BLaER1 treated with 17β-estradiol and CSF1 and Interleukin-3, amounts not matched to agents 10 nM and 100 nM (cell line): ENCODE results near the gene CDK17.
"Not testable (repeated sequence)": the region's sequence is repeated elsewhere in the genome, so short reads cannot be mapped to it uniquely, and the experiment has no call there.

ENCODE experiments used
- H3K27ac ChIP-seq, 11 experiments: shearing (Covaris generic); formaldehyde crosslinking; 2 replicates each; pipeline ENCODE4 v1.8.1; 2022
- H3K27me3 ChIP-seq, 11 experiments: shearing (Covaris generic); formaldehyde crosslinking; 2 replicates each; pipeline ENCODE4 v1.8.1; 2022
- H3K36me3 ChIP-seq, 11 experiments: shearing (Covaris generic); formaldehyde crosslinking; 2 replicates each; pipeline ENCODE4 v1.8.1; 2022
- H3K4me1 ChIP-seq, 10 experiments: shearing (Covaris generic); formaldehyde crosslinking; 2 replicates each; pipeline ENCODE4 v1.8.1; 2022
- H3K4me2 ChIP-seq, 11 experiments: shearing (Covaris generic); formaldehyde crosslinking; 2 replicates each; pipeline ENCODE4 v1.8.1; 2022
- H3K4me3 ChIP-seq, 10 experiments: shearing (Covaris generic); formaldehyde crosslinking; 2 replicates each; pipeline ENCODE4 v1.8.1; 2022
- H3K9ac ChIP-seq, 11 experiments: shearing (Covaris generic); formaldehyde crosslinking; 2 replicates each; pipeline ENCODE4 v1.8.1; 2022
- H3K9me3 ChIP-seq, 11 experiments: shearing (Covaris generic); formaldehyde crosslinking; replicated peaks in 1 of 11; 2 replicates each; pipeline ENCODE4 v1.8.1; 2022
- H4K20me1 ChIP-seq, 11 experiments: shearing (Covaris generic); formaldehyde crosslinking; 2 replicates each; pipeline ENCODE4 v1.8.1; 2022
- Cebpa-rat ChIP-seq, 11 experiments: shearing (Covaris generic); IDR thresholded peaks; 2 replicates each; pipeline ENCODE4 v1.8.1; 2022

CDK17 gene

GRCh38 chr12:96436366-96437170 is 36.3 kb upstream of the CDK17 start:
- Histone ChIP-seq H3K9ac (no peak overlapping the region), H4K20me1 (no peaks in the 10 kb centered on the region), H3K9me3 (peaks cover 0 to 5% (median 0%) of the 10 kb centered on the region in 11 experiments; a peak in 2 of 22 replicates), H3K27me3 (no peaks in the 10 kb centered on the region), H3K4me3 (no peak overlapping the region), H3K27ac (no peak overlapping the region; a peak in 1 of 22 replicates), H3K4me1 (peaks cover 22 to 41% (median 30%) of the 10 kb centered on the region in 10 experiments), H3K4me2 (no peak overlapping the region; a peak in 1 of 22 replicates), H3K36me3 (no peaks in the 10 kb centered on the region)
- TF ChIP-seq Cebpa-rat (IDR thresholded peaks at IDR 0.05), result no peak

GRCh38 chr12:96434107-96434506 is 33.9 kb upstream of the CDK17 start:
- Histone ChIP-seq H3K4me3 (no peak overlapping the region), H3K27ac (peak overlapping the region in 3 of 11 experiments; percentile 29 to 53 (median 31); a peak in 4 of 22 replicates), H4K20me1 (no peaks in the 10 kb centered on the region), H3K27me3 (no peaks in the 10 kb centered on the region), H3K36me3 (no peaks in the 10 kb centered on the region), H3K4me2 (peak overlapping the region; percentile 28 to 63 (median 53)), H3K4me1 (peaks cover 22 to 41% (median 30%) of the 10 kb centered on the region in 10 experiments), H3K9ac (no peak overlapping the region), H3K9me3 (no peaks in the 10 kb centered on the region)
- TF ChIP-seq Cebpa-rat (IDR thresholded peaks at IDR 0.05), result no peak

- H4K20me1 ChIP-seq, H3K36me3 ChIP-seq, H3K9ac ChIP-seq, H3K27ac ChIP-seq, H3K9me3 ChIP-seq, H3K4me3 ChIP-seq, H3K27me3 ChIP-seq, H3K4me2 ChIP-seq: not testable (repeated sequence)
- H3K4me1 ChIP-seq, result peaks cover 13 to 34% (median 21%) of the 10 kb centered on the region in 10 experiments
These were observed 32.5 kb upstream of the CDK17 start for GRCh38 chr12:96432496-96433321.

- Histone ChIP-seq H3K4me3 (no peak overlapping the region), H3K36me3 (no peaks in the 10 kb centered on the region), H3K27ac (no peak overlapping the region), H3K9ac (no peak overlapping the region), H3K27me3 (no peaks in the 10 kb centered on the region), H3K4me1 (peaks cover 10 to 39% (median 25%) of the 10 kb centered on the region in 10 experiments), H4K20me1 (no peaks in the 10 kb centered on the region), H3K4me2 (no peak overlapping the region), H3K9me3 (no peaks in the 10 kb centered on the region)
- no peak for TF ChIP-seq Cebpa-rat (IDR thresholded peaks at IDR 0.05)
These were observed 30.8 kb upstream of the CDK17 start for GRCh38 chr12:96431067-96431466.

DNA sequence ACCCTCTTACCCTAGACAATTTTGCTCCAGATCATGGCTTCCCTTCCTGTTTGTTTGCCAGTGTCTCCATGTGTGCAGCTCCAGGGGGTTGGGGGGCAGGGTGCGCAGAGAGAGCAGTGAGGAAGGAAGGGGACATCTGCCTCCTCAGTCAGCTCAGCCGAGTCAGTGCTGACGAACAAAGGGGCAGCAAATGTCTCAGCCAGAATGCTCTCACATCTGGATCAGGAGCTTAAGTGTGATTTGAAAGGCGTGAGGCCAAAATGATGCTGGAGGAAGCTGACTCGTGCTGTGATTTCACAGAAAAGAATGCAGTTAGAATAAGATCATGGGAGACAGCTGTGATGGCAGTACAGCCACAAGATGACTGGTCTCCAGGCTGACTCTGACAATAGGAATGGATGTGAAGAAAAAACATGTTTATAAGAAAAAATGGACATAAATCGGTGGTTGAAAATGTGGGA is 27.1 kb upstream of the CDK17 start:
- Histone ChIP-seq H3K27me3 (no peaks in the 10 kb centered on the region), H3K36me3 (no peaks in the 10 kb centered on the region), H3K27ac (peak overlapping the region in 7 of 11 experiments; percentile 40 to 80 (median 71); a peak in 14 of 22 replicates), H3K4me1 (peaks cover 0 to 36% (median 12%) of the 10 kb centered on the region in 10 experiments; a peak in 11 of 20 replicates), H3K4me2 (peak overlapping the region in 7 of 11 experiments; percentile 1 to 64 (median 35); a peak in 10 of 22 replicates), H3K4me3 (no peak overlapping the region), H3K9me3 (no peaks in the 10 kb centered on the region), H3K9ac (peak overlapping the region in 4 of 11 experiments; percentile 26 to 55 (median 52); a peak in 6 of 22 replicates), H4K20me1 (no peaks in the 10 kb centered on the region)
- TF ChIP-seq Cebpa-rat (IDR thresholded peaks at IDR 0.05), result no peak

DNA sequence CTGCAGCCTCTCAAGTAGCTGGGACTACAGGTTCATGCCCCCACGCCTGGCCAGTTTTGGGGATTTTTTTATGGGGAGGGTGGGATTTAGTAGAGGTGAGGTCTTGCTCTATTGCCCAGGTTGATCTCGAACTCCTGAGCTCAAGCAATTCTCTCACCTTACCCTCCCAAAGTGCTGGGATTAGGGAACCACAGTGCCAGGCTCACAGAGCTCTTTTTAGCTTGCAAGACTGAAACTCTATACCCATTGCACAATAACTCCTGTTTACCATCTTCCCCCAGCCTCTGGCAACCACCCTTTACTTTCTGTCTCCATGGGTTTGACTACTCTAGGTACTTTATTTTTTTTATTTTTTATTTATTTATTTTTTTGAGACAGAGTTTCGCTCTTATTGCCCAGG is 25.7 kb upstream of the CDK17 start:
- H3K27me3 ChIP-seq, result no peaks in the 10 kb centered on the region
- H3K4me2 ChIP-seq, result peak overlapping the region in 2 of 11 experiments; percentile 19 to 43; a peak in 3 of 22 replicates
- no peaks in the 10 kb centered on the region for H4K20me1 ChIP-seq
- H3K9ac ChIP-seq, result no peak overlapping the region
- TF ChIP-seq Cebpa-rat (IDR thresholded peaks at IDR 0.05), result peak in 2 of 11 experiments; percentile 13 to 52; a peak in 2 of 22 replicates
- no peaks in the 10 kb centered on the region for H3K9me3 ChIP-seq
- H3K4me1 ChIP-seq, result peaks cover 0 to 36% (median 12%) of the 10 kb centered on the region in 10 experiments; a peak in 11 of 20 replicates
- H3K36me3 ChIP-seq, result no peaks in the 10 kb centered on the region
- no peak overlapping the region for H3K4me3 ChIP-seq
- H3K27ac ChIP-seq, result no peak overlapping the region

DNA sequence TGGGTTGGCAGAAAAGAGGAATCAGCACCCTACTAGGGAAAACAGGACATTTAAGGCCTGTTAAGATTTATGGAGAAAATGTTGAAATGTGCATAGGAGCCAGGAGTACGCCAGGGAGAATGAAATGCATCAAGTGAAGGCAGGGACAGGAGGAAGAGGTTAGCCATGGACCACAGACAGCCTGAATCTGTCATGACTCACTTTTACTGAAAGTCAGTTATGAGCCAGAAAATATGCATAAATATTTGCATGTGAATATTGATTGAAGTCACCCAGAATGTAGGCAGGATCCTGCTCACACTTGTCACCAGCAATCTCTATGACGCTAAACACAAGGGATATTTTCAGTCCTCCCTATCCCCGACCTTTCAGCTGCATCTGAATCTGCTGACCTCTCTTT is 25.1 kb upstream of the CDK17 start:
- no peak overlapping the region for H3K27ac ChIP-seq
- H3K27me3 ChIP-seq, result no peaks in the 10 kb centered on the region
- peaks cover 0 to 36% (median 12%) of the 10 kb centered on the region in 10 experiments; a peak in 11 of 20 replicates for H3K4me1 ChIP-seq
- H3K9ac ChIP-seq, result no peak overlapping the region
- H3K4me3 ChIP-seq, result no peak overlapping the region
- TF ChIP-seq Cebpa-rat (IDR thresholded peaks at IDR 0.05), result no peak
- no peaks in the 10 kb centered on the region for H3K9me3 ChIP-seq
- no peaks in the 10 kb centered on the region for H4K20me1 ChIP-seq
- H3K4me2 ChIP-seq, result peak overlapping the region in 3 of 11 experiments; percentile 15 to 24 (median 19); a peak in 4 of 22 replicates
- no peaks in the 10 kb centered on the region for H3K36me3 ChIP-seq

DNA sequence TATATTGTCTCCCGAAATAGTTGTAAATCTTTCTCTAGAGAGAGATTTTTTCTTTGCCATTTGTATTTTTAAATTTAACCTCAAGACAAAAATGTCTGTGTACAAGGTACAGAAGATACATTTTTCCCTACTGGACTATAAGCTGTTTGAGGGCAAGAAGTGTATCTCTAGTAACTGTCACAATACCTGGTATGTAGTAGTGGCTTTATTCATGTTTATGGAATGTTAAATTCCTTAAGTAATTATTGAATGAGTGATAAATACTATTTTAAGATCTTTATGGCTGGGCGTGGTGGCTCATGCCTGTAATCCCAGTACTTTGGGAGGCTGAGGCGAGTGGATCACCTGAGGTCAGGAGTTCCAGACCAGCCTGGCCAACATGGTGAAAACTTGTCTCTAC is 24.4 kb upstream of the CDK17 start:
- Histone ChIP-seq H3K9ac (no peak overlapping the region), H3K4me2 (no peak overlapping the region)

DNA sequence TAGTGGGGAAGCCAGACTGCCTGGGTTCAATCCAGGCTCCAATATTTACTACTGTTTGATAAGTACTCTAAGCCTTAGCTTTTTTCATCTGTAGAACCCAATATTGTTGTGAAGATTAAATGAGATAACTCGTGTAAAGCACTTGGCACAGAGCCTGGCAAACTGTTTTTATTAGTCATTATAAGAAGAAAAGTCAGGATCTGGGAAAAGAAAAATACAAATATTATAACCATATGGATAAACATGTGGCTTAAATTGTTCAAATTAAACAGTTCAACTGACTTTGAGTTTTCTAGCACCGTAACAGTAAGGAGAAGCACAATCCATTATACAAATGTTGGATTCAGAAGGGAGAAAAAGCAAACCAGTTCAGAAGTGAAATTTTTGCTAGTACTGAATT is 22.0 kb upstream of the CDK17 start:
- H3K27ac ChIP-seq, result no peak overlapping the region
- H3K36me3 ChIP-seq, result no peaks in the 10 kb centered on the region
- H3K9me3 ChIP-seq, result no peaks in the 10 kb centered on the region
- no peak for TF ChIP-seq Cebpa-rat (IDR thresholded peaks at IDR 0.05)
- H3K27me3 ChIP-seq, result no peaks in the 10 kb centered on the region
- H3K4me1 ChIP-seq, result peaks cover 0 to 24% (median 6%) of the 10 kb centered on the region in 10 experiments; a peak in 11 of 20 replicates
- H3K4me2 ChIP-seq, result no peak overlapping the region
- H3K9ac ChIP-seq, result no peak overlapping the region
- no peaks in the 10 kb centered on the region for H4K20me1 ChIP-seq
- H3K4me3 ChIP-seq, result no peak overlapping the region

More for the DNA sequence above, 24.4 kb upstream of the CDK17 start:
- Histone ChIP-seq H4K20me1 (no peaks in the 10 kb centered on the region), H3K4me1 (peaks cover 0 to 36% (median 12%) of the 10 kb centered on the region in 10 experiments; a peak in 11 of 20 replicates), H3K27me3 (no peaks in the 10 kb centered on the region), H3K36me3 (no peaks in the 10 kb centered on the region), H3K27ac (no peak overlapping the region), H3K9me3 (no peaks in the 10 kb centered on the region), H3K4me3 (no peak overlapping the region)
- no peak for TF ChIP-seq Cebpa-rat (IDR thresholded peaks at IDR 0.05)
